NCI-H2081 treated with DMSO at 0.1 percent for 48 hours (cell line): ENCODE data around the gene HES1.
A peak's percentile ranks its signal among the peaks of the same experiment; 100 is the strongest.
"Not testable (repeated sequence)": the region's sequence is repeated elsewhere in the genome, so short reads cannot be mapped to it uniquely, and the experiment has no call there.

Source experiments
- DNase-seq: peaks from one replicate; lab custom pipeline; 2025; lab: John Stamatoyannopoulos, UW

Gene HES1

GRCh38 chr3:194141415-194142155, 5.6 kb downstream of the HES1 start:
- peak; percentile 91 for DNase-seq

GRCh38 chr3:194142156-194142910, 6.4 kb downstream of the HES1 start:
- peak; percentile 66 for DNase-seq

- no peak for DNase-seq
Observed at GRCh38 chr3:194145702-194146101, 9.8 kb downstream of the HES1 start.

- DNase-seq: no peak
Observed at GRCh38 chr3:194147679-194148078, 11.7 kb downstream of the HES1 start.

- no peak for DNase-seq
Observed at GRCh38 chr3:194148383-194148782, 12.4 kb downstream of the HES1 start.

GRCh38 chr3:194150252-194150934, 14.4 kb downstream of the HES1 start:
- DNase-seq: no peak

GRCh38 chr3:194150935-194151302, 15.0 kb downstream of the HES1 start:
- not testable (repeated sequence) for DNase-seq

- DNase-seq: no peak
Observed at GRCh38 chr3:194154346-194154745, 18.4 kb downstream of the HES1 start.

GRCh38 chr3:194156095-194156494, 20.1 kb downstream of the HES1 start:
- no peak for DNase-seq

GRCh38 chr3:194158942-194159439, 23.0 kb downstream of the HES1 start:
- no peak for DNase-seq

- DNase-seq: no peak
Observed at GRCh38 chr3:194160158-194160557, 24.2 kb downstream of the HES1 start.

- DNase-seq: no peak
Observed at GRCh38 chr3:194161131-194162045, 25.4 kb downstream of the HES1 start.

GRCh38 chr3:194162070-194162678, 26.2 kb downstream of the HES1 start:
- DNase-seq: no peak

- no peak for DNase-seq
Observed at GRCh38 chr3:194162817-194163584, 27.1 kb downstream of the HES1 start.

GRCh38 chr3:194163697-194164096, 27.7 kb downstream of the HES1 start:
- DNase-seq: no peak

GRCh38 chr3:194164861-194165260, 28.9 kb downstream of the HES1 start:
- no peak for DNase-seq

- DNase-seq: no peak
Observed at GRCh38 chr3:194165271-194166018, 29.5 kb downstream of the HES1 start.

GRCh38 chr3:194166682-194167479, 30.9 kb downstream of the HES1 start:
- DNase-seq: no peak
